Kidney capillary endothelial cell (primary cell): ENCODE measurements around the gene XAF1.
"Not testable (repeated sequence)": the region's sequence is repeated elsewhere in the genome, so short reads cannot be mapped to it uniquely, and the experiment has no call there.

ENCODE experiments used
- DNase-seq: peaks from one replicate; pipeline ENCODE4 v3.0.0-alpha.2; 2018; ENCODE audit warnings: low spot score

The XAF1 gene

GRCh38 chr17:6755731-6756184 lies at the start of gene XAF1:
TSS of gene XAF1 (plus strand) at chr17:6756046. CDS start at chr17:6756079, 33 bp downstream.
- DNase-seq: peak; percentile 31

- DNase-seq: no peak
These were observed 49.3 kb upstream of the XAF1 start for GRCh38 chr17:6706499-6706898.

GRCh38 chr17:6706996-6707395 lies 48.9 kb upstream of the XAF1 start:
- no peak for DNase-seq

- DNase-seq: no peak
These were observed 47.4 kb upstream of the XAF1 start for GRCh38 chr17:6708357-6708961.

GRCh38 chr17:6710317-6710716 lies 45.5 kb upstream of the XAF1 start:
- DNase-seq: no peak

- no peak for DNase-seq
These were observed 44.7 kb upstream of the XAF1 start for GRCh38 chr17:6711081-6711674.

GRCh38 chr17:6711681-6712057 lies 44.2 kb upstream of the XAF1 start:
- no peak for DNase-seq

GRCh38 chr17:6712058-6712853 lies 43.6 kb upstream of the XAF1 start:
- no peak for DNase-seq

- DNase-seq: no peak
These were observed 43.1 kb upstream of the XAF1 start for GRCh38 chr17:6712854-6713129.

GRCh38 chr17:6713130-6713917 lies 42.5 kb upstream of the XAF1 start, which contains the start of gene SLC13A5:
TSS of gene SLC13A5 (minus strand) at chr17:6713369. CDS start at chr17:6713333, 36 bp downstream.
- DNase-seq: no peak

- DNase-seq: no peak
These were observed 42.0 kb upstream of the XAF1 start for GRCh38 chr17:6713918-6714271.

GRCh38 chr17:6714315-6714874 lies 41.5 kb upstream of the XAF1 start:
- no peak for DNase-seq

- no peak for DNase-seq
These were observed 39.1 kb upstream of the XAF1 start for GRCh38 chr17:6716736-6717135.

- no peak for DNase-seq
These were observed 34.1 kb upstream of the XAF1 start for GRCh38 chr17:6721744-6722143.

- DNase-seq: no peak
These were observed 31.8 kb upstream of the XAF1 start for GRCh38 chr17:6724009-6724408.

- no peak for DNase-seq
These were observed 26.3 kb upstream of the XAF1 start for GRCh38 chr17:6729531-6729930.

- DNase-seq: not testable (repeated sequence)
These were observed 9.2 kb upstream of the XAF1 start for GRCh38 chr17:6746665-6747064.

- DNase-seq: no peak
These were observed 7.2 kb upstream of the XAF1 start for GRCh38 chr17:6748617-6749016.

- no peak for DNase-seq
These were observed 6.3 kb upstream of the XAF1 start for GRCh38 chr17:6749519-6749918.

- DNase-seq: peak; percentile 98
These were observed 3.6 kb upstream of the XAF1 start for GRCh38 chr17:6752068-6752909.

GRCh38 chr17:6753006-6753445 lies 2.8 kb upstream of the XAF1 start:
- DNase-seq: peak; percentile 93
